HG03060 (cell line): ENCODE data around the gene ACTL6B.
"Not testable (repeated sequence)": the region's sequence is repeated elsewhere in the genome, so short reads cannot be mapped to it uniquely, and the experiment has no call there.

Experiments used
- ATAC-seq: cut with Tn5 transposase; IDR thresholded peaks from one replicate; pipeline ENCODE4 v1.9.1; 2021; ENCODE audit warnings: low read depth, moderate number of reproducible peaks; ENCODE audit not compliant: unreplicated experiment

ACTL6B gene

GRCh38 chr7:100673302-100673941, 17.2 kb upstream of the ACTL6B start, which contains the start of gene GNB2:
TSS of gene GNB2 (plus strand) at chr7:100673740. CDS start at chr7:100676266, 2,526 bp downstream.
- ATAC-seq = peak; percentile 59

- ATAC-seq = no peak
Measured at GRCh38 chr7:100671353-100672327, 15.4 kb upstream of the ACTL6B start.

- no peak for ATAC-seq
Measured at GRCh38 chr7:100670074-100670473, 13.8 kb upstream of the ACTL6B start.

- not testable (repeated sequence) for ATAC-seq
Measured at GRCh38 chr7:100669106-100669505, 12.9 kb upstream of the ACTL6B start.

- no peak for ATAC-seq
Measured at GRCh38 chr7:100668069-100668449, 11.8 kb upstream of the ACTL6B start.

- ATAC-seq = no peak
Measured at GRCh38 chr7:100667331-100668068, 11.3 kb upstream of the ACTL6B start.

- no peak for ATAC-seq
Measured at GRCh38 chr7:100665168-100665726, 9.0 kb upstream of the ACTL6B start.

GRCh38 chr7:100662194-100662776, 6.0 kb upstream of the ACTL6B start:
- ATAC-seq = not testable (repeated sequence)

- ATAC-seq = no peak
Measured at GRCh38 chr7:100654908-100655831, 1.1 kb downstream of the ACTL6B start.

- ATAC-seq = no peak
Measured at GRCh38 chr7:100649826-100650565, 6.3 kb downstream of the ACTL6B start.

GRCh38 chr7:100642534-100642907, 13.7 kb downstream of the ACTL6B start:
- no peak for ATAC-seq

- ATAC-seq = no peak
Measured at GRCh38 chr7:100641860-100642533, 14.3 kb downstream of the ACTL6B start.

- ATAC-seq = no peak
Measured at GRCh38 chr7:100641463-100641859, 14.8 kb downstream of the ACTL6B start, which contains the start of gene TFR2. TSS of gene TFR2 (minus strand) at chr7:100641552. CDS start at chr7:100641509, 43 bp downstream.

- ATAC-seq = no peak
Measured at GRCh38 chr7:100640517-100641440, 15.5 kb downstream of the ACTL6B start.

GRCh38 chr7:100639995-100640516, 16.2 kb downstream of the ACTL6B start:
- ATAC-seq = no peak

GRCh38 chr7:100632951-100633717, 23.1 kb downstream of the ACTL6B start:
- no peak for ATAC-seq
